ENCODE results near the gene PAX7. TPM values are rescaled to one million over a fixed set of nuclear protein-coding genes. Genes with fewer than 3 reads are reported as not detected.

PAX7 gene
- total RNA-seq, 2 experiments from 2014 or later = not detected

DNA sequence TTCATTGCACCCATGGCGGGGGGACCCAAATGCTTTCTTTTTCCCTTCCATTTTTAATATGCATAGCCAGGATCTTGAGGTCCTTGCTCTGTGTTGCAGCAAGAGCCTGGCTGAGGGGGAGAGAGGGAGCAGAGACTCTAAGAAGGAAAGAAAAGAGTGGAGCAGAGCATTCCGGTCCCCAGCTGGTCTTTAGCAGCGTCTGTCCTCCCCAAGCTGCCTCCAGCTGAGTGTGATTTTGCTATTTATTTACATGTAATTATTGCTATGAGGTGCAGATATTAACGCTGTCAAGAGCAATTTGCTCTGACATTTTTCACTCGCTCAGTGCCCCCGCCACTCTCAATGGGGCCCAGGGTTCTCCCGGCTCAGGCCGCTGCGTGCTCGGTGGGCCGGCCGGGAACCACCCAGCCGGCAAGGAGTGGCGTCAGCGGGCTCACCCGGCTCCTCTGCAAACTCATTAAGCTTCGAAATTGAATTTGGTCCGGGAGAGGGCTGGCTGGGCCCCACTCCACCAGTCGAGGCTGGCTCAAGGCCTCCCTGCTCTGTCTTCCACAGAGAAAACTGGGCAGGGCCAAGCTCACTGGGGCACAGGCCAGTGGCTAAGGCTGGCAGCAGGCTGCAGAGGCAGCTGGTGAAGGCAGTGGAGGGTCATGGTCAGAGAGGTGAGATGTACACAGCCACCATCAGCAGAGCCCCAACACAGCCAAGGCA is 93.2 kb downstream of the PAX7 start:
- H3K36me3 ChIP-seq (ENCODE audit: insufficient read depth, low read length) = no peaks in the 10 kb centered on the region
- ChIA-PET POLR2A (no interaction called here), CTCF (no interaction called here)
- intact Hi-C loops (cut with DNase I, micrococcal nuclease) = no loop called here
- no peak for DNase-seq
- TF ChIP-seq CTCF (IDR thresholded peaks at IDR 0.05) = no peak
- H3K27ac ChIP-seq (ENCODE audit: low read depth in 1 of 2, low read length in 2 of 2) = no peak overlapping the region
- peaks cover 43 to 60% of the 10 kb centered on the region in 2 experiments for H3K27me3 ChIP-seq (ENCODE audit: control insufficient read depth in 1 of 2, insufficient read depth in 2 of 2, low read length in 2 of 2)
- no peaks in the 10 kb centered on the region for H3K9me3 ChIP-seq (ENCODE audit: control insufficient read depth in 1 of 2, insufficient read depth in 1 of 2, low read length in 2 of 2)
- Mint-ChIP-seq H3K9me3 (no peaks in the 10 kb centered on the region), H3K4me1 (ENCODE audit: low read depth) (no peaks in the 10 kb centered on the region), H3K36me3 (ENCODE audit: low read depth) (no peaks in the 10 kb centered on the region), H3K27ac (no peak overlapping the region), H3K27me3 (peaks cover 95% of the 10 kb centered on the region), H3K4me3 (no peak overlapping the region)
- H3K4me3 ChIP-seq (ENCODE audit: low read length) = no peak overlapping the region
- H3K4me1 ChIP-seq (ENCODE audit: insufficient read depth, low read length) = no peaks in the 10 kb centered on the region
- no peak for ATAC-seq (ENCODE audit: poor library complexity)

GRCh38 chr1:18724801-18725200 is 94.2 kb downstream of the PAX7 start:
- Mint-ChIP-seq H3K27ac (no peak overlapping the region), H3K4me1 (ENCODE audit: low read depth) (no peaks in the 10 kb centered on the region), H3K36me3 (ENCODE audit: low read depth) (no peaks in the 10 kb centered on the region), H3K9me3 (no peaks in the 10 kb centered on the region), H3K4me3 (no peak overlapping the region), H3K27me3 (peaks cover 94% of the 10 kb centered on the region)
- ATAC-seq (ENCODE audit: poor library complexity) = no peak
- Histone ChIP-seq H3K27ac (ENCODE audit: low read depth in 1 of 2, low read length in 2 of 2) (no peak overlapping the region), H3K4me3 (ENCODE audit: low read length) (no peak overlapping the region), H3K4me1 (ENCODE audit: insufficient read depth, low read length) (no peaks in the 10 kb centered on the region), H3K36me3 (ENCODE audit: insufficient read depth, low read length) (no peaks in the 10 kb centered on the region), H3K27me3 (ENCODE audit: control insufficient read depth in 1 of 2, insufficient read depth in 2 of 2, low read length in 2 of 2) (peaks cover 44 to 55% of the 10 kb centered on the region in 2 experiments), H3K9me3 (ENCODE audit: control insufficient read depth in 1 of 2, insufficient read depth in 1 of 2, low read length in 2 of 2) (no peaks in the 10 kb centered on the region)
- ChIA-PET POLR2A (no interaction called here), CTCF (no interaction called here)
- intact Hi-C loops (cut with DNase I, micrococcal nuclease) = no loop called here
- no peak for DNase-seq
- TF ChIP-seq CTCF (IDR thresholded peaks at IDR 0.05) = no peak

DNA sequence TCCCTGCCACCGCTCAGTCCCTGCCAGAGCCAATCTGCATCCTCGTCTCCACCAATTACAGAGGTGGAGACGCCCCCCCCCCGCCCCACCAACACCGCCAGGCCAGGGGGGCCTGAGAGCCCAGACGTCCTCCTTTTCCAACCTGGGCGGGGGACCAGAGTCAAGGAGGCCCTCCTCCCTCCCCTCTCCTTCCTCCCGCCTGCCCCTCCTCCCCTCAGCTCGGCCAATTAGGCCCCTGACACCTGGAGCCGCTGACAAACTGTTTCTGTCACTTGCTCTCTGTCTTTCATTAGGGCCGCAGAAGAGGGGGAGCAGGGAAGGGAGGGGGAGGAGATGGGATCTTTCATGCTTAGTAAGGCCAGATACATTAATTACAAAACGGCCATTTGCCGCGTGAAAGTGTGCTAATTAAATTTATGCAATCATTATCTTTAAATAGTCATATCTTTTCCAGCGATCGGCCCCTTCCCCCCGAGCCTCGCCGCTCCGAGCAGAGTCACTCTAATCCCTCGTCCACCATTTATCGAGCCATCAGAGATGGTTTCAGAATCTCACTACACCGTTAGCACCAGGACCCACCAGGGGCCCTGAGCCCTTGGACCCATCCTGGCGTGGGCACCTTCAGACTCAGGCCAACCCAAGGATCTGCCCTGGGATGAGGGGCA is 94.7 kb downstream of the PAX7 start:
- Histone ChIP-seq H3K27ac (ENCODE audit: low read depth in 1 of 2, low read length in 2 of 2) (no peak overlapping the region), H3K27me3 (ENCODE audit: control insufficient read depth in 1 of 2, insufficient read depth in 2 of 2, low read length in 2 of 2) (peaks cover 44 to 49% of the 10 kb centered on the region in 2 experiments), H3K36me3 (ENCODE audit: insufficient read depth, low read length) (no peaks in the 10 kb centered on the region), H3K4me1 (ENCODE audit: insufficient read depth, low read length) (no peaks in the 10 kb centered on the region), H3K9me3 (ENCODE audit: control insufficient read depth in 1 of 2, insufficient read depth in 1 of 2, low read length in 2 of 2) (no peaks in the 10 kb centered on the region), H3K4me3 (ENCODE audit: low read length) (no peak overlapping the region)
- peaks cover 94% of the 10 kb centered on the region for H3K27me3 Mint-ChIP-seq
- H3K4me1 Mint-ChIP-seq (ENCODE audit: low read depth) = no peaks in the 10 kb centered on the region
- ChIA-PET CTCF (no interaction called here), POLR2A (no interaction called here)
- intact Hi-C loops (cut with DNase I, micrococcal nuclease) = no loop called here
- H3K27ac Mint-ChIP-seq = no peak overlapping the region
- DNase-seq (no peak), ATAC-seq (ENCODE audit: poor library complexity) (no peak)
- no peak for TF ChIP-seq CTCF (IDR thresholded peaks at IDR 0.05)
- no peak overlapping the region for H3K4me3 Mint-ChIP-seq
- H3K36me3 Mint-ChIP-seq (ENCODE audit: low read depth) = no peaks in the 10 kb centered on the region
- H3K9me3 Mint-ChIP-seq = no peaks in the 10 kb centered on the region
